NCI-H1694 (cell line): ENCODE measurements around the gene STAB2.

ENCODE experiments used
- DNase-seq: peaks from one replicate; lab custom pipeline; 2025; lab: John Stamatoyannopoulos, UW

The STAB2 gene

GRCh38 chr12:103782399-103782798, 195.3 kb downstream of the STAB2 start:
- no peak for DNase-seq

- no peak for DNase-seq
Measured at GRCh38 chr12:103783744-103784664, 196.9 kb downstream of the STAB2 start.

GRCh38 chr12:103785243-103786031, 198.4 kb downstream of the STAB2 start:
- DNase-seq: no peak

GRCh38 chr12:103786201-103786600, 199.1 kb downstream of the STAB2 start:
- DNase-seq: no peak

GRCh38 chr12:103791350-103791920, 204.4 kb downstream of the STAB2 start:
- no peak for DNase-seq

GRCh38 chr12:103793046-103793445, 206.0 kb downstream of the STAB2 start:
- DNase-seq: no peak

- no peak for DNase-seq
Measured at GRCh38 chr12:103793512-103794045, 206.5 kb downstream of the STAB2 start.

GRCh38 chr12:103794309-103795213, 207.5 kb downstream of the STAB2 start:
- DNase-seq: no peak

- no peak for DNase-seq
Measured at GRCh38 chr12:103798586-103798985, 211.5 kb downstream of the STAB2 start.

- DNase-seq: no peak
Measured at GRCh38 chr12:103799504-103799856, 212.4 kb downstream of the STAB2 start.

- peak; percentile 56 for DNase-seq
Measured at GRCh38 chr12:103799857-103800771, 213.0 kb downstream of the STAB2 start.

GRCh38 chr12:103801709-103802585, 214.9 kb downstream of the STAB2 start:
- DNase-seq: no peak

- DNase-seq: no peak
Measured at GRCh38 chr12:103802586-103802886, 215.5 kb downstream of the STAB2 start.

- DNase-seq: no peak
Measured at GRCh38 chr12:103803847-103804246, 216.8 kb downstream of the STAB2 start.

GRCh38 chr12:103805655-103806360, 218.7 kb downstream of the STAB2 start:
- DNase-seq: no peak

GRCh38 chr12:103806803-103807202, 219.7 kb downstream of the STAB2 start:
- no peak for DNase-seq

- DNase-seq: no peak
Measured at GRCh38 chr12:103807561-103808238, 220.6 kb downstream of the STAB2 start.

- no peak for DNase-seq
Measured at GRCh38 chr12:103808239-103808880, 221.3 kb downstream of the STAB2 start.
